Osteoblast (primary cell): ENCODE data around the gene KIF26B. TPM values are rescaled to one million over a fixed set of nuclear protein-coding genes. Genes with fewer than 3 reads are reported as not detected.

Experiments
- DNase-seq: peaks from one replicate; pipeline ENCODE4 v3.0.0; 2011; ENCODE audit warnings: low spot score, mixed read lengths; ENCODE audit not compliant: insufficient read length; ENCODE audit errors: missing footprints
- H2AFZ ChIP-seq: 2 replicates; pipeline ENCODE4 v1.6.0; 2011; ENCODE audit warnings: mild to moderate bottlenecking, low read length
- H3K27ac ChIP-seq: 2 replicates; pipeline ENCODE4 v1.5.1; 2011; ENCODE audit warnings: mild to moderate bottlenecking, low read depth, low read length, moderate library complexity
- H3K27me3 ChIP-seq: 2 replicates; pipeline ENCODE4 v1.6.0; 2012; ENCODE audit warnings: mild to moderate bottlenecking, control low read depth, inconsistent platforms, low read length, moderate library complexity; ENCODE audit not compliant: insufficient read depth
- H3K36me3 ChIP-seq: 2 replicates; pipeline ENCODE4 v1.5.1; 2011; ENCODE audit warnings: mild to moderate bottlenecking, low read length, control low read depth, moderate library complexity; ENCODE audit not compliant: insufficient read depth
- H3K4me1 ChIP-seq: 2 replicates; pipeline ENCODE4 v1.5.1; 2011; ENCODE audit warnings: mild to moderate bottlenecking, low read length, control low read depth, moderate library complexity; ENCODE audit not compliant: insufficient read depth
- H3K4me2 ChIP-seq: 2 replicates; pipeline ENCODE4 v1.6.0; 2011; ENCODE audit warnings: mild to moderate bottlenecking, low read length; ENCODE audit not compliant: insufficient read depth
- H3K4me3 ChIP-seq: fragments of 200-600 bp; sonication (generic); 3 replicates; pipeline ENCODE4 v1.5.1; 2012; ENCODE audit warnings: mild to moderate bottlenecking, low read length, inconsistent platforms; ENCODE audit not compliant: insufficient read depth
- H3K79me2 ChIP-seq: 2 replicates; pipeline ENCODE4 v1.6.0; 2012; ENCODE audit warnings: mild to moderate bottlenecking, low read length, control low read depth, inconsistent platforms; ENCODE audit not compliant: insufficient read depth
- H3K9me3 ChIP-seq: 2 replicates; pipeline ENCODE4 v1.5.1; 2011; ENCODE audit warnings: low read depth, low read length, control low read depth
- H4K20me1 ChIP-seq: 2 replicates; pipeline ENCODE4 v1.6.0; 2012; ENCODE audit warnings: mild to moderate bottlenecking, low read length, control low read depth; ENCODE audit not compliant: insufficient read depth
- CTCF ChIP-seq: IDR thresholded peaks from 2 replicates; pipeline ENCODE4 v1.5.1; 2011; ENCODE audit warnings: mild to moderate bottlenecking, low read depth, low read length, moderate library complexity; ENCODE audit errors: extremely low read depth
- total RNA-seq: library from RNA; depleted of rRNA; stranded (reverse); fragments of >200 nt; gene quantifications from 2 replicates; pipeline ENCODE4 v1.2.3, GENCODE V29; 2012

KIF26B gene
- total RNA-seq, 1 donor: 22.1 TPM

- Histone ChIP-seq H4K20me1 (no peaks in the 10 kb centered on the region), H3K27me3 (peaks cover 31% of the 10 kb centered on the region), H3K9me3 (peaks cover 3% of the 10 kb centered on the region), H3K36me3 (no peaks in the 10 kb centered on the region), H3K79me2 (no peaks in the 10 kb centered on the region), H3K27ac (no peak overlapping the region), H2AFZ (peak overlapping the region; percentile 51), H3K4me3 (peak overlapping the region; percentile 79), H3K4me2 (peak overlapping the region; percentile 98), H3K4me1 (peaks cover 31% of the 10 kb centered on the region)
- peak; percentile 99 for DNase-seq
- peak; percentile 48 for TF ChIP-seq CTCF
These were observed 1.4 kb downstream of the KIF26B start for GRCh38 chr1:245156041-245156735.

GRCh38 chr1:245156736-245157505, 2.1 kb downstream of the KIF26B start:
- Histone ChIP-seq H2AFZ (peak overlapping the region; percentile 84), H3K79me2 (no peaks in the 10 kb centered on the region), H3K36me3 (no peaks in the 10 kb centered on the region), H4K20me1 (no peaks in the 10 kb centered on the region), H3K4me3 (peak overlapping the region; percentile 79), H3K4me2 (peak overlapping the region; percentile 98), H3K27ac (no peak overlapping the region), H3K4me1 (peaks cover 31% of the 10 kb centered on the region), H3K9me3 (peaks cover 3% of the 10 kb centered on the region), H3K27me3 (peaks cover 30% of the 10 kb centered on the region)
- DNase-seq: peak; percentile 90
- TF ChIP-seq CTCF: no peak

GRCh38 chr1:245158913-245159312, 4.1 kb downstream of the KIF26B start:
- Histone ChIP-seq H3K9me3 (peaks cover 3% of the 10 kb centered on the region), H3K27ac (no peak overlapping the region), H2AFZ (no peak overlapping the region), H3K79me2 (no peaks in the 10 kb centered on the region), H3K4me2 (no peak overlapping the region), H4K20me1 (no peaks in the 10 kb centered on the region), H3K36me3 (no peaks in the 10 kb centered on the region), H3K4me1 (peaks cover 23% of the 10 kb centered on the region), H3K27me3 (peaks cover 28% of the 10 kb centered on the region), H3K4me3 (no peak overlapping the region)
- DNase-seq: no peak
- no peak for TF ChIP-seq CTCF

- DNase-seq: no peak
- no peak overlapping the region for H3K27ac ChIP-seq
These were observed 5.5 kb downstream of the KIF26B start for GRCh38 chr1:245160288-245160687.

More at GRCh38 chr1:245160288-245160687, 5.5 kb downstream of the KIF26B start:
- H3K9me3 ChIP-seq: peaks cover 3% of the 10 kb centered on the region
- H3K4me2 ChIP-seq: no peak overlapping the region
- H3K4me3 ChIP-seq: no peak overlapping the region
- no peaks in the 10 kb centered on the region for H3K79me2 ChIP-seq
- no peak for TF ChIP-seq CTCF
- peaks cover 14% of the 10 kb centered on the region for H3K4me1 ChIP-seq
- H3K27me3 ChIP-seq: peaks cover 23% of the 10 kb centered on the region
- no peaks in the 10 kb centered on the region for H4K20me1 ChIP-seq
- no peaks in the 10 kb centered on the region for H3K36me3 ChIP-seq
- no peak overlapping the region for H2AFZ ChIP-seq
